Kidney glomerular epithelial cell (primary cell): ENCODE measurements around the gene SLC22A24.
"Not testable (repeated sequence)": the region's sequence is repeated elsewhere in the genome, so short reads cannot be mapped to it uniquely, and the experiment has no call there.

Experiments
- DNase-seq: peaks from one replicate; lab custom pipeline; 2025; lab: John Stamatoyannopoulos, UW

The SLC22A24 gene, protein sequence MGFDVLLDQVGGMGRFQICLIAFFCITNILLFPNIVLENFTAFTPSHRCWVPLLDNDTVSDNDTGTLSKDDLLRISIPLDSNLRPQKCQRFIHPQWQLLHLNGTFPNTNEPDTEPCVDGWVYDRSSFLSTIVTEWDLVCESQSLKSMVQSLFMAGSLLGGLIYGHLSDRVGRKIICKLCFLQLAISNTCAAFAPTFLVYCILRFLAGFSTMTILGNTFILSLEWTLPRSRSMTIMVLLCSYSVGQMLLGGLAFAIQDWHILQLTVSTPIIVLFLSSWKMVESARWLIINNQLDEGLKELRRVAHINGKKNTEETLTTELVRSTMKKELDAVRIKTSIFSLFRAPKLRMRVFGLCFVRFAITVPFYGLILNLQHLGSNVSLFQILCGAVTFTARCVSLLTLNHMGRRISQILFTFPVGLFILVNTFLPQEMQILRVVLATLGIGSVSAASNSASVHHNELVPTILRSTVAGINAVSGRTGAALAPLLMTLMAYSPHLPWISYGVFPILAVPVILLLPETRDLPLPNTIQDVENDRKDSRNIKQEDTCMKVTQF

DNA sequence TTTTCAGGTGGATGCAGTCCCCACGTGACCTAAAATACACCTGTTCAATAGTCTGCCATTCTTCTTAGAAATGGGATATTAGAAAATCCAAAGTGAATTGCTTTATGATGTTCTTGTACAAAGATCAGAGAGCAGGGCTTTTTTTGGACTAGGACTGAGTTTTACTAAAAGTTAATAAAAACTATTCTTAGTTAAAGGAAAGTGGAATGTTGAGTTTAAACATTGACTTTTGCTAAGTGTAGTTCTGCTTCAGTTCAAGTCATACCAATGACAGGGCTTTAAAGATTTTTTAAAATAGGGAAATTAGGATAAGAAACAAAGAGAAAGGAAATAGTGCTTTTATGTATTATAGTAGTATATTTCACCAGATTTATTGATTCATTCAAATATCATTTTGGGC, at the start of gene SLC22A24:
TSS of gene SLC22A24 (minus strand) at position 101 of the 400 bp plus-strand sequence. CDS start 442 bp downstream, outside the sequence.
- no peak for DNase-seq

DNA sequence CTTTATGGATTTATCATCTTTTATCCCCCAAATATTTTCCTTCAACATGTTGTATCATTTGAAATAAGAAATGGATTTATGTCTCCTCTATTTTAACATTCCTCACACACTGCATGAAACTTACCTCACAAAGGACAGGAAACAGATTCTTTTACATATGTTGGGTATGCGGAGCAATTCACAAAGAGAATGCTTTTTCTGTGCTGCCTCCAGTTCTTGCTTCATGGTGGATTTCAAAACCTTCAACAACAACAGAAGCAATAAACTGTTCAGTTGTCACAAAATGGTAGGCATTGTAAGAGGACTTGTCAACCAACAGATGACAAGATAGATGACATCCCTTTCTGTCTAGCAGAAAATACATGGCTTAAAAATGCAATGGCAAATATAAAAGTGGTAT, 36.5 kb upstream of the SLC22A24 start:
- no peak for DNase-seq

DNA sequence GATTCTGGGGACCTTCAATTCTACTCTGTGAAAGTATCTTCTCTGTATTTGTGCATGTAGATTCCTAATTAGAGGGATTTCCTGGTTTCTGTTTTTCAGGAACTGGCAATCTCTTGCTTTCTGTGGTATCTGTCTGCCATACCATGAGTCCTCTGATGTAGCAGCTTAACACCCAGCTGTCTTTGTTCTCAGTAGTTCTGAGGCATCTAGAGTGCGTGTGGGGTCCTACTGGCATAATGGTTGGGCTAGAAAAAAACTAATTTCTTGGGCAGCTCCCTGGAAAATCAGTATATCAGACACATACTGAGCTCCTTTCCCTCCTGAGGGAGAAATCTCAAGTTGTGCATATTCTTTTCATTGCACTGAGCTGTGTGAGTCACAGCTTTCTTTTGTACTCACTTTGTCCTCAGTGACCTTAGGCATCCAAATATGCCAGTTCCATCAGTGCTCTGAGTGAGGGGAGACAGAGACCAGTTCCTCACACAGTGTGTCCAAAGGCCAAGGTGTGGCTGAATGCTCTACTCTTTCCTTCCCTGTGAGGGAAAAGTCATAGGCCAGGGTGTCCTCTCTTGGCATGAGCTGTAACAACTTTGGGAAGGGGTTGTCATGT, 35.5 kb upstream of the SLC22A24 start:
- DNase-seq = no peak

DNA sequence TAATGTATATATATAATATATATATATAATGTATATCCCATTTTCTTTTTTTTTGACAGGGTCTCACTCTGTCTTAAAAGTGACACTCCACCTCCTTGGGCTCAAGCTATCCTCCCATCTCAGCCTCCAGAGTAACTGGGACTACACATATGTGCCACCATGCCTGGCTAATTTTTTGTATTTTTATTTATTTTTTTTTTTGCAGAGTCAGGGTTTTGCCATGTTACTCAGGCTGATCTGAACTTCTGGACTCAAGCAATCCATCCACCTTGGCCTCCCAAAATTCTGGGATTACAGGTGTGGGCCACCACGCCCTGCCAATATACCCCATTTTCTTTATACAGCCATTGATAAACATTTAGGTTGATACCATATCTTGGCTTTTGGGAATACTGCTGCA, 33.9 kb upstream of the SLC22A24 start:
- DNase-seq = no peak

DNA sequence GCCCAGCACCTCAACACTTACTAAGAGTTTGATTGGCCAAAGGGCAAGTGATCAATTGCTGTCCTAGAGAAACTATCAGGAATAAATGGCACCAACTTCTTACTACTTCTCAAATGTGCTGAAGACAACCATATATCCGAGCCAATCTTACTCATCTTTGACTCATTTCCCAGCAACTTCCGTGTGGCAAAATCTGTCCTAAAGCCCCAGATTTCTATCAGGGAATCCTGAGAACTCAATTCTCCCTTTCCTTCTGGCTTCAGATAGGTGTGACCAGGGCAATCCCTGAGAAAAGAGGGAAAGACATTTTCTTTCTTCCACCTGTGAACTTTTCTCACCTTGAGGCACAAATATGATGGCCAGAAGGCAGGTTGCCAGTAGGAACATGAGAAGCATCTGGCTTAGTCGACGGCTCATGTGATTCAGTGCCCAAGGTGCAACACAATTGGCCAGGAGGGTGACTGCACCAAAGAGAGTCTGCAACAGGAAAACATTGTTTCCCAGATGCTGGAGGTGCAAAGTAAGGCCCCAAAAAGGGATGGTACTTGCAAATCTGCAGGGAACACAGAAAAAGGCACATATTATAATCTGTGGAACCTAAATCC, 21.8 kb upstream of the SLC22A24 start:
- no peak for DNase-seq

DNA sequence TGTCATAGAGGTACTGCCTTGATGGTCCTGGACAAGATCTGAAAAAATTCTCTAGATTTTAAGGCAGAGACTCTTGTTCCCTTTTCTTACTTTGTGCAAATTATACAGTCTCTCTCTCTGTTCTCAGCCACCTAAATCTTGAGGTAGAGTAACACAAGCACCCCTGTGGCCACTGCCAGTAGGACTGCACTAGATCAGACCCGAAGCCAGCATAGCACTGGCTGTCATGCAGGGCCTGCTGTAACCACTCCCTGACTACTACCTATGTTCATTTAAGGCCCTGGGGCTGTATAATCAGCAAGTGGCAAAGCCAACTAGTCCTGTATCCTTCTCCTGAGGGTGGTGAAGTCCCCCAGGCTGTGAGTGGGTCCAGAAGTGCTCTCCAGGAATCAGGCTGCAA, 11.8 kb upstream of the SLC22A24 start:
- DNase-seq = no peak

DNA sequence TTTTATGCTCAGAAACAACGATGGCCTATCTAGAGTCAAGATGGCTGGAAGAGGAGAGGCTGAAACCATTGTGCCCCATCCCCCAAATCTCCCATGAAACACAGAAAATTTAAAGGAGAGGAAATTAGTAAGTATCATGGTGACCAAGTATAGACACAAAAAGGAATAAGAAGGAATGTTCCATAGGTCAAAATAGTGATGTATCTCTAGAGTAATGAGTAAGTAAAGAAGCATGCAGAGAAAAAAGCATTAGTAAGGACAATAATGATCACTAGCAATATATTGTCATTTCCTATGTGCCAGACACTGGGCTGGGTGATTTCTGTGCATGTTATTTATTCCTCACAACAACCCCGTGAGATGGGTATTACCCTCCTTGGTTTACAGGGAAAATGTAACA, 2.6 kb upstream of the SLC22A24 start:
- no peak for DNase-seq

DNA sequence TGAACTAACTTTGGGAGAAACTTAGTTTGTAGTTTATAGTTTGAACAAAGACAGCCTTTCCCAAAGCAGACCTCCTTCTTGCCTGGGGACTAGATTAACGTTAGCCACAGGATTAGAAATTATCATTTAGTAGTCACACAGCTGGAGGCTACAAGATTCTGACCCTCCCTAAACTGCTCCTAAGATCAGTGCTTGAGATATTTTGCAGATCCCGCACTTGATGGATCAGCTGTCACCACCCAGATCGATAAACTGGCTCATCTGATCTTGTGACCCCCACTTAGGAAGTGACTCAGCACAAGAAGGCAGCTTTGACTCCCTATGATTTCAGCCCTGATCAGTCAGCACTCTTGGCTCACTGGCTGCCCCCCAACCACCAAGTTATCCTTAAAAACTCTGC, 1.6 kb downstream of the SLC22A24 start:
- DNase-seq = no peak

DNA sequence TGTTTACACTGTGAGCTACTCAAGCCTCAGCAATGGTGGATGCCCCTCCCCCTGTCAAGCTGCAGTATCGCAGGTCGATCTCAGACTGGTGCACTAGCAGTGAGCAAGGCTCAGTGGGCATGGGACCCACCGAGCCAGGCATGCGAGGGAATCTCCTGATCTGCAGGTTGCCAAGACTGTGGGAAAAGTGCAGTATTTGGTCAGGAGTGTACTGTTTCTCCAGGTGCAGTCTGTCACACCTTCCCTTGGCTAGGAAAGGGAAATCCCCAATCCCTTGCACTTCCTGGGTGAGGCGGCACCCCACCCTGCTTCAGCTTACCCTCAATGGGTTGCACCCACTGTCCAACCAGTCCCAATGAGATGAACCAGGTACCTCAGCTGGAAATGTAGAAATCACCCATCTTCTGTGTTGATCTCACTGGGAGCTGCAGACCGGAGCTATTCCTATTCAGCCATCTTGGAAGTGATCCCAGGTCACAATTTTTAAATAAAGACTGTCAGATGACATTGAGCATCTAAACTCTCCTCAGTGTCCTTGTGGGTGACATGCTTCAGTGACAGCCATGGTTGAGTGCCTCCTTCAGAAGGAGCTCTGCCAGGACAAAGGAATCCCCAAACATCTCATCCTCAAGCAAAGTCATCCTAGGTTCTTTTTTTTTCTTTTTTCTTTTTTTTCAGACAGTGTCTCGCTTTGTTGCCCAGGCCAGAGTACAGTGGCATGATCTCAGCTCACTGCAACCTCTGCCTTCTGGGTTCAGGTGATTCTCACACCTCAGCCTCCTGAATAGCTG, 10.8 kb downstream of the SLC22A24 start:
- no peak for DNase-seq

DNA sequence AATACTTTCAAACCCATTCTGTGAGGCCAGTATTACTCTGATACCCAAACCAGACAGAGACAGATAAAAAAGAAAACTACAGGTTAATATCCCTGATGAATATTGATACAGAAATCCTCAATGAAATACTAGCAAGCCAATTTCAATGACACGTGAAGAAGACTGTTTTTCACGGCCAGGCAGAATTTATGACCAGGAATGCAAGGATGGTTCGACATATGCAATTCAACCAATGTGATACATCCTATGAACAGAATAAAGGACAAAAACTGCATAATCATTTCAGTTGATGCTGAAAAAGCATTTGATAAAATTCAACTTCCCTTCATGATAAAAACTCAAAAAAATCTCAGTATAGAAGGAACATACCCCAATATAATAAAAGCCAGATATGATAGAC, 44.5 kb downstream of the SLC22A24 start:
- DNase-seq = no peak

DNA sequence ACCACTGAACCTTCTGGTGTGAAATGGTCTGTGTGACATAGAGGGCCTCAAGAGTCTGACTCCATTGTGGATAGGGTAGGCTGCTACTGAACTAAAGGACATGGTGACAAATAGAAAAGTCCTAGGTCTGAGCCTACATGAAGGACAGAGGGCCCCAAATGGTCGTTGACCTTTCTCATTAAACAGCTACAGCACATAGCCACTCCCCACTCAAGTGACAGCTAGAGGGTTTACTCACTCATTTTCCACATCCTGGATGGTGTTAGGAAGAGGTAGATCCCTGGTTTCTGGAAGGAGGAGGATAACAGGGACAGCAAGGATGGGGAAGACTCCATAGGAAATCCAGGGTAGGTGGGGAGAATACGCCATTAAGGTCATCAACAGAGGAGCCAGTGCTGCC, 63.3 kb downstream of the SLC22A24 start:
- DNase-seq = no peak

DNA sequence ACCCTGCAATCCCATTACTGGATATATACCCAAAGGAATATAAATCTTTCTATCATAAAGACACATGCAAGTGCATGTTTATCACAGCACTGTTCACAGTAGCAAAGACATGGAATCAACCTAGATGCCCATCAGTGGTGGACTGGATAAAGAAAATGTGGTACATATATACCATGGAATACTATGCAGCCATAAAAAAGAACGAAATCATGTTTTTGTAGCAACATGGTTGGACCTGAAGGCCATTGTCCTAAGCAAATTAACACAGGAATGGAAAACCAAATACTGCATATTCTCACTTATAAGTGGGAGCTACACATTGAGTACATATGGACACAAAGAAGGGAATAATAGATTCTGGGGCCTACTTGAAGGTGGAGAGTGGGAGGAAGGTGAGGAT, 97.8 kb downstream of the SLC22A24 start:
- DNase-seq = not testable (repeated sequence)

DNA sequence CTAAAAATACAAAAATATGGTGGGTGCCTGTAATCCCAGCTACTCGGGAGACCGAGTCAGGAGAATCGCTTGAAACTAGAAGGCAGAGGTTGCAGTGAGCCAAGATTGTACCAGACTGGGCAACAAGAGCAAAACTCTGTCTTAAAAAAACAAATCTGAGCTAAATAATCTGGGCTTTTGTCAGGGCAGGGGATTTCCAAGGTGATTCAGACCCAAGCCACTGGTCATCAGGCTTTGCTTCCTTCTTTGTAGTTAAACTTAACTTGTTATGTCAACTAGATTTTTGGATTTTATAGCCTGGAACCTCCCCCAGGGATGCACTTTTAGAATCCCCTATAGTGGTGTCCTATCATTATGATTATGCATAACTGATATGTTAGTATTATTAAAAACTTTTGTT, 101.4 kb downstream of the SLC22A24 start:
- peak; percentile 46 for DNase-seq

DNA sequence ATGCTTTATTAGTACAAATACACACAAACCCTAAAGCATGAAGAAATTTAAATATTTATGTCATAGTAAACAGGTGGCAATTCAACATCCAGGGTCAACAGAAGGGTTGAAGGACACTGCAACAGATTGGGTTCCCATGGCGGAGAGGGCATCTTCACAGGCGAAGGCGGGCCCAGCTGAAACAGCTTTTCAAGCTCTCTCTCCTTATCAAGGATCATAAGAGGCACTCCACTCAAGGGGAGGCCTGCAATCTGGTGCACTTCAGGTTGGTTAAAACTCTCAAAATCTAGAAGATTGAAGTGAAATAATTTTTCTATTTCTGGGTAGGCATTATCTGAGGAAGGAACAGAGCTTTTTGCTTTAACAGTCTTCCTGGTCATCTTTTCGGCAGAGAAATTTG, 111.6 kb downstream of the SLC22A24 start:
- no peak for DNase-seq
